Kidney epithelial cell (primary cell): ENCODE measurements around the gene MAP10. TPM values are rescaled to one million over a fixed set of nuclear protein-coding genes. Genes with fewer than 3 reads are reported as not detected.
"Not testable (repeated sequence)": the region's sequence is repeated elsewhere in the genome, so short reads cannot be mapped to it uniquely, and the experiment has no call there.

Experiments used
- DNase-seq: peaks from one replicate; pipeline ENCODE4 v3.0.0-alpha.2; 2010; ENCODE audit warnings: low read depth
- H3K27me3 ChIP-seq: 2 replicates; pipeline ENCODE4 v1.6.0; 2011; ENCODE audit warnings: low read length; ENCODE audit not compliant: control insufficient read depth, insufficient read depth
- H3K36me3 ChIP-seq: 2 replicates; pipeline ENCODE4 v1.5.1; 2011; ENCODE audit warnings: low read length; ENCODE audit not compliant: control insufficient read depth, insufficient read depth
- H3K4me3 ChIP-seq: 2 replicates; pipeline ENCODE4 v1.5.1; 2011; ENCODE audit warnings: low read depth, mild to moderate bottlenecking, control low read depth, low read length
- CTCF ChIP-seq: IDR thresholded peaks from 2 replicates; pipeline ENCODE4 v1.5.1; 2011; ENCODE audit warnings: mild to moderate bottlenecking, moderate library complexity, low read length, control low read depth, inconsistent platforms; ENCODE audit not compliant: insufficient read depth, poor library complexity, severe bottlenecking
- total RNA-seq: library from RNA; depleted of rRNA; stranded (reverse); fragments of >200 nt; gene quantifications from 2 replicates; pipeline ENCODE4 v1.2.3, GENCODE V29; 2015

MAP10 gene
- total RNA-seq, 1 donor from 2014 or later = 5.5 TPM

- TF ChIP-seq CTCF = no peak
- no peak for DNase-seq
Observed at GRCh38 chr1:232780354-232780753, 24.9 kb upstream of the MAP10 start.

DNA sequence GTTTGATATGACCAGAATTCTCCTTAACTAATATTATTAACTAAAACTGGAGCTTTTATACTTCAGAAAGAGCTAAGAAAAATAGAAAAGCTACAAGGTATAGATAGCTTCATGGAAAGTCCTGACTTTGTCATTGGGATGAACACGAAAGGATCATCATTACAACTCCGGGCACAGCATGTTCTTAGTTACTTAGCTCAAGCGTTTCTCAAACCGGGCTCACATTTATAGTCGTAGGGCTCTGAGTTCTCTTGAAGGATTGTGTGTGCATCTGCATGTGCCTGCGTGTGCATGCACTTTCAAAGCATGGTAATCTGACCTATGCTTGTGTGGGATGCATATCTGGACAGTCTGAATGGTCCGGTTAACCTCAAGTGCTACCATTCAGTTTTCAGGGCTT is 20.4 kb upstream of the MAP10 start:
- Histone ChIP-seq H3K27me3 (no peaks in the 10 kb centered on the region), H3K4me3 (no peak overlapping the region), H3K36me3 (no peaks in the 10 kb centered on the region)
- no peak for DNase-seq
- TF ChIP-seq CTCF = no peak

More at GRCh38 chr1:232780354-232780753, 24.9 kb upstream of the MAP10 start:
- no peaks in the 10 kb centered on the region for H3K27me3 ChIP-seq
- no peaks in the 10 kb centered on the region for H3K36me3 ChIP-seq
- H3K4me3 ChIP-seq = no peak overlapping the region

DNA sequence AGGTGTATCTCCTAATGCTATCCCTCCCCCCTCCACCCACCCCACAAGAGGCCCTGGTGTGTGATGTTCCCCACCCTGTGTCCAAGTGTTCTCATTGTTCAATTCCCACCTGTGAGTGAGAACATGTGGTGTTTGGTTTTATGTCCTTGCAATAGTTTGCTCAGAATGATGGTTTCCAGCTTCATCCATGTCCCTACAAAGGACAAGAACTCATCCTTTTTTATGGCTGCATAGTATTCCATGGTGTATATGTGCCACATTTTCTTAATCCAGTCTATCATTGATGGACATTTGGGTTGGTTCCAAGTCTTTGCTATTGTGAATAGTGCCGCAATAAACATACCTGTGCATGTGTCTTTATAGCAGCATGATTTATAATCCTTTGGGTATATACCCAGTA is 19.6 kb upstream of the MAP10 start:
- DNase-seq, H3K27me3 ChIP-seq, H3K36me3 ChIP-seq, H3K4me3 ChIP-seq: not testable (repeated sequence)

DNA sequence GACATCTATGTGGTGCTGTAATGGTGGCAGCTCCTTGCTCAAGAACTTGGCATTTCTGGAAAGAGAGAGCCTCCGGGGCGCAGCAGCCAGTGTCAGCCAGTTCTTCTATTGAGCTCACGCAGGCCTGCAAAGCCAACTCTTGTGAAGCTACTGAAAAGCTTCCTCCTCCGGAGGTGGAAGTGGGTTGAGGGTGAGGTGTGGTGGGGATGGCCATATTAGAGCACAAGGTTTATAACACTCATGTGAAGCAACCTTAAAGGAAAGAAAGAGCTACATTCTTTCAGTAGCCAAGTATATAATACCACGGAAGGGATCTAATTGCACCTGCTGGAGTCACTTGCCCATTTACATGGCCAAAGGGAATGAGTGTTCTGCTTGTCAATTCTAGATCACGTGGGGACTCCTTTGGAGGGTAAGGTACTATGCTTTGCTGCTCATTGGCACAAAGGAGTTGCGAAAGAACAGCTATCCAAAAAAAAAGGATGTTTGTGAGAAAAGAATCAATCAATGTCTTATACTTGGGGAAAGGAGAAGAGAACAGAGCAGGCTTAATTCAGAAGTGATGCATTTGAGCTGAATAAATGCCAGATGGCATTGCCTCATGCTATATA is 18.3 kb upstream of the MAP10 start:
- no peak for TF ChIP-seq CTCF
- no peak for DNase-seq
- Histone ChIP-seq H3K27me3 (no peaks in the 10 kb centered on the region), H3K36me3 (no peaks in the 10 kb centered on the region), H3K4me3 (no peak overlapping the region)

DNA sequence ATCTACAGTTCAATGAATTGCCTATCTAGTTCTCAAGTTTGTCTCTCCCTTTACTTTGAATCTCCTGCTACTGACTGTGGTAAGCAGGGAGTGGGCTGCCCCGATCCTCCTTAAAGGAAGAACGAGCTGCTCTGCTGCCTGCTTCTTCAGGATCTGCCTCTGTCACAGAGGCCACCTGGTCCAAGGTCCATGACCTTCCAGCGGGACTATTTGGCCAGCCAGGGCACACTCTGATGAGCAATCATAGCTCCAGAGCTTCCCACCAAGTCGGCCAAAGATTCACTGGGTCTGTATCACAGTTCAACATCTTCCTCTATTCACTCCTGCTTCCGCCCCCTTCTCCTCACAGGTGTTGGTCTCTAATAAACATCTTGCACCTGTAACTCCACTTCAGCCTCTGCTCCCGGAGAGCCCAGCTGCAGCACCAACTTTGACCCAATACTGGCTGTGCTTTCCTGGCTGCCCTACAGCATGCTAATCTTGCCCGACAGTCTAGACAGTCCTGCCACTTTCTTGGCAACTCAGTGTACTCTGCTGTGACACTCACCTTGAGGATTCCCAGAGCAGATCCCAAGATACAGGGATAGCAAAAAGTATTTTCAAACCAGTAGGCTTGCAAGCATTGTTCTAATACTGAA is 16.9 kb upstream of the MAP10 start:
- H3K4me3 ChIP-seq = no peak overlapping the region
- H3K36me3 ChIP-seq = no peaks in the 10 kb centered on the region
- no peak for DNase-seq
- no peaks in the 10 kb centered on the region for H3K27me3 ChIP-seq
- no peak for TF ChIP-seq CTCF

- no peaks in the 10 kb centered on the region for H3K36me3 ChIP-seq
- no peak for TF ChIP-seq CTCF
- DNase-seq = no peak
- H3K4me3 ChIP-seq = no peak overlapping the region
- no peaks in the 10 kb centered on the region for H3K27me3 ChIP-seq
Observed at GRCh38 chr1:232789651-232790050, 15.6 kb upstream of the MAP10 start.
